ENCODE measurements around the gene RTBDN. TPM values are rescaled to one million over a fixed set of nuclear protein-coding genes. Genes with fewer than 3 reads are reported as not detected.
A peak's percentile ranks its signal among the peaks of the same experiment; 100 is the strongest.

The RTBDN gene
- total RNA-seq, 1 donor from 2014 or later: not detected

DNA sequence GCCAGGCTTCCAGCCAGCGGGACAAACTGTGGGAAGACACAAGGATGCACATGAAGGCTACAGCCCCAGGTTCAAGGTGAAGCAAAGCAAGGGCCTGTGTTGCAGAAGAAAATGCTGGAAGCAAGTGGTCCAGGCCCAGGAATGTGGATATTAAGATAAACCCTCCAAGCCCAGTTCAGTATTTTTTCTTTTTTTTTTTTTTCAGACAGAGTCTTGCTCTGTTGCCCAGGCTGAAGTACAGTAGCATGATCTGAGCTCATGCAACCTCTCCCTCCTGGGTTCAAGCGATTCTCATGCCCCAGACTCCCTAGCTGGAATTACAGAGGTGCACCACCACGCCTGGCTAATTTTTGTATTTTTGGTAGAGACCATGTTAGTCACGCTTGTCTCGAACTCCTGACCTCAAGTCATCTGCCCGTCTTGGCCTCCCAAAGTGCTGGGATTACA, 37.2 kb downstream of the RTBDN start:
- peaks cover 6% of the 10 kb centered on the region for H3K36me3 Mint-ChIP-seq (ENCODE audit: insufficient read depth)
- DNase-seq (ENCODE audit: low spot score, unreplicated experiment): no peak
- peaks cover 2% of the 10 kb centered on the region for H3K27me3 Mint-ChIP-seq
- H3K4me3 Mint-ChIP-seq (ENCODE audit: low read depth): no peak overlapping the region
- no peak overlapping the region for H3K27ac Mint-ChIP-seq
- TF ChIP-seq CTCF (IDR thresholded peaks at IDR 0.05; ENCODE audit: unreplicated experiment): no peak
- no peaks in the 10 kb centered on the region for H3K9me3 Mint-ChIP-seq (ENCODE audit: low read depth)
- peaks cover 13% of the 10 kb centered on the region for H3K4me1 Mint-ChIP-seq (ENCODE audit: low read depth)

DNA sequence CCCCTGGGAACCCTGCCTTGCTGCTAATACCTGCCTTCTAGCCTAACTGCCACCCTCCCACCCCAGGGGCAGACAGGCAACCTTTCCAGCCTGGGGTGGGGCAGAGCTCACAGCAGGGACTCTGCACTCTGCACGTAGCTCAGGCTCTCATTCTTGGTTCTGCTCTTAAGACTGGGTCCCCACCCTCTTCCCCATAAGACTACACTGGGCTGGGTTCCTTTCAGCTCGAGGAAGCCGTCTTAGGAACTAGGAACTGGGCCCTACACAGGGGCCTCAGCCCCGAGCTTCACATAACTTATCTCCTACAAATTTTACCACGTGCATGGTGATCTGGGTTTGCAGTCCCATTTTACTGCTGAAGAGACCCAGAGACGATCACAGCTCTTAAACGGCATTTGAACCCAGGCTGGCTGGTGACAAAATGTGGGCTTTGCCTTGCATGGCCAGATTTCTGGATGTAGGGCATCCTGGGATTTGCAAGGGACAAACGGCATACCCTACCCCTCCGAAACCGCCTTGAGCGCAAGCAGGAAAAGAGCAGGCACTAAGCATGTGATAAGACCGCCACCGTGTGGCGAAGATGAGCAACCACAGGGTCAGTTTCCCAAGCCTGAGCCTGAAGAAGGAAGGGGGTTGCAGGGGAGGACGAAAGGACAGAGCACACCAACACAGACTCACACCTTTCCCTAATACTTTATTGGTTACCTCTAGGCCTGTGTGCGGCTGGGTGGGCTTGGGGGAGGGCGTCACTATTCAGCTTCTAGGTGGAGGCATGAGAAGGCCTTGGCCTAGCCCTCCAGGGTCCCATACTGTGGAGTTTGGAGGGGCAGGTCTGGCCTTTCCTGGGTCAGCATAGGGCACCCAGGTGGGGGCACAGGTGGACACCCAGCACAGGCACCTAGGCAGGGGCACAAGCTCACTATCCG, 38.0 kb downstream of the RTBDN start:
- DNase-seq (ENCODE audit: low spot score, unreplicated experiment): peak; percentile 63
- H3K27ac Mint-ChIP-seq: no peak overlapping the region
- no peaks in the 10 kb centered on the region for H3K9me3 Mint-ChIP-seq (ENCODE audit: low read depth)
- peak overlapping the region; percentile 4 for H3K4me3 Mint-ChIP-seq (ENCODE audit: low read depth)
- peaks cover 2% of the 10 kb centered on the region for H3K27me3 Mint-ChIP-seq
- TF ChIP-seq CTCF (IDR thresholded peaks at IDR 0.05; ENCODE audit: unreplicated experiment): peak; percentile 91
- peaks cover 14% of the 10 kb centered on the region for H3K4me1 Mint-ChIP-seq (ENCODE audit: low read depth)
- peaks cover 6% of the 10 kb centered on the region for H3K36me3 Mint-ChIP-seq (ENCODE audit: insufficient read depth)

- no peaks in the 10 kb centered on the region for H3K9me3 Mint-ChIP-seq (ENCODE audit: low read depth)
- no peak for DNase-seq (ENCODE audit: low spot score, unreplicated experiment)
- peaks cover 11% of the 10 kb centered on the region for H3K27me3 Mint-ChIP-seq
- no peak overlapping the region for H3K4me3 Mint-ChIP-seq (ENCODE audit: low read depth)
- H3K36me3 Mint-ChIP-seq (ENCODE audit: insufficient read depth): peaks cover 6% of the 10 kb centered on the region
- H3K4me1 Mint-ChIP-seq (ENCODE audit: low read depth): peaks cover 15% of the 10 kb centered on the region
- no peak for TF ChIP-seq CTCF (IDR thresholded peaks at IDR 0.05; ENCODE audit: unreplicated experiment)
- H3K27ac Mint-ChIP-seq: no peak overlapping the region
Measured at GRCh38 chr19:12794971-12795381, 39.4 kb downstream of the RTBDN start.

DNA sequence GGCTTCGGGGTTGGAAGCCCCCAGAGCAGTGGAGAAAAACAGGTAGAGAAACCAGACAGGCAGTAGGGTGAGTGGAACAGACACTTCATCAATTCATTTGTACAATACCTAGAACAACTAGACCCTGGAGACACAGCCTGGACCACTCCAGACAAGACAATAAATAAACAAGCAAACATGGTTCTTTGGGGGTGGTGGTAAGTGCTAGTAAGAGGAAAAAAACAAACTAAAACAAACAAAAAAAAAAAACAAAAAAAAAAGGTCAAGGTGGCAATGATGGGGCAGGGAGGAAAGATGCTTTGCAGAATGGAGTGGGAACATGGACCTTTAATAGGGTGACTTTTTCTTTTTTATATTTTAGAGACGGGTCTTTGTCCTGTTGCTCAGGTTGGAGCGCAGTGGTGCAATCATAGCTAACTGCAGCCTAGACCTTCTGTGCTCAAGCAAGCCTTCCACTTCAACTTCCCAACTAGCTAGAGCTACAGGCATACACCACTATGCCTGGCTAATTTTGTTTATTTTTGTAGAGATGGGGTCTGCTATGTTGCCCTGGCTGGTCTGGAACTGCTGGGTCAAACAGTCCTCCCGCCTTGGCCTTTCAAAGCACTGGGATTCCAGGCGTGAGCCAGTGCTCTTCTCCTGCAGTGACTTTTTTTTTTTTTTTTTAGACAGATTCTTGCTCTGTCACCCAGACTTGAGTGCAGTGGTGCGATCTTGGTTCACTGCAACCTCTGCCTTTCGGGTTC, 40.0 kb downstream of the RTBDN start:
- no peak for DNase-seq (ENCODE audit: low spot score, unreplicated experiment)
- H3K27me3 Mint-ChIP-seq: peaks cover 12% of the 10 kb centered on the region
- peaks cover 14% of the 10 kb centered on the region for H3K4me1 Mint-ChIP-seq (ENCODE audit: low read depth)
- TF ChIP-seq CTCF (IDR thresholded peaks at IDR 0.05; ENCODE audit: unreplicated experiment): no peak
- H3K27ac Mint-ChIP-seq: peak overlapping the region; percentile 55
- H3K4me3 Mint-ChIP-seq (ENCODE audit: low read depth): peak overlapping the region; percentile 58
- H3K9me3 Mint-ChIP-seq (ENCODE audit: low read depth): no peaks in the 10 kb centered on the region
- H3K36me3 Mint-ChIP-seq (ENCODE audit: insufficient read depth): peaks cover 3% of the 10 kb centered on the region

Measured in progenitor cell of endocrine pancreas (in vitro differentiated cells).